GM23338 (cell line): ENCODE results near the gene LUZP2.

Source experiments
- CREB1 ChIP-seq: fragments of 250-450 bp; sonication (Bioruptor Pico); IDR thresholded peaks from 2 replicates; pipeline ENCODE4 v1.5.0; 2020; ENCODE audit warnings: low read depth, mild to moderate bottlenecking, moderate library complexity
- EZH2 ChIP-seq: fragments of 200-600 bp; sonication (generic); IDR thresholded peaks from one replicate; pipeline ENCODE4 v1.8.0; 2017; ENCODE audit warnings: antibody characterized with exemption, mild to moderate bottlenecking, low read depth; ENCODE audit not compliant: unreplicated experiment
- EZH2phosphoT487 ChIP-seq: fragments of 200-600 bp; sonication (generic); IDR thresholded peaks from one replicate; pipeline ENCODE4 v1.8.1; 2018; ENCODE audit warnings: antibody characterized with exemption; ENCODE audit not compliant: unreplicated experiment
- POLR2AphosphoS5 ChIP-seq: IDR thresholded peaks from 2 replicates; pipeline ENCODE4 v1.6.1; 2016; ENCODE audit warnings: antibody characterized with exemption, low read depth
- STAT1 ChIP-seq: IDR thresholded peaks from one replicate; pipeline ENCODE4 v1.6.1; 2016; ENCODE audit warnings: antibody characterized with exemption; ENCODE audit not compliant: unreplicated experiment
- ZNF114 ChIP-seq: fragments of 250-450 bp; sonication (Bioruptor Pico); IDR thresholded peaks from 2 replicates; pipeline ENCODE4 v1.5.0; 2020; ENCODE audit warnings: mild to moderate bottlenecking, moderate library complexity
- TF ChIP-seq, protein P1 (sequence below): IDR thresholded peaks from one replicate; pipeline ENCODE4 v1.6.1; 2018; ENCODE audit warnings: antibody characterized with exemption; ENCODE audit not compliant: unreplicated experiment
- TF ChIP-seq, protein P2 (sequence below), 2 experiments: fragments of 200-600 bp in 1 of 2; sonication (generic) in 1 of 2; conservative IDR thresholded peaks; 2 replicates each; pipeline versions ENCODE4 v1.5.1 to v1.6.1; 2016 to 2017; ENCODE audit warnings: antibody characterized with exemption in 2 of 2, low read depth in 2 of 2, mild to moderate bottlenecking in 2 of 2, moderate library complexity in 1 of 2
- TF ChIP-seq, protein P3 (sequence below): fragments of 250-450 bp; sonication (Bioruptor Pico); IDR thresholded peaks from 2 replicates; pipeline ENCODE4 v1.5.0; 2020; ENCODE audit warnings: mild to moderate bottlenecking, moderate library complexity

DNA sequence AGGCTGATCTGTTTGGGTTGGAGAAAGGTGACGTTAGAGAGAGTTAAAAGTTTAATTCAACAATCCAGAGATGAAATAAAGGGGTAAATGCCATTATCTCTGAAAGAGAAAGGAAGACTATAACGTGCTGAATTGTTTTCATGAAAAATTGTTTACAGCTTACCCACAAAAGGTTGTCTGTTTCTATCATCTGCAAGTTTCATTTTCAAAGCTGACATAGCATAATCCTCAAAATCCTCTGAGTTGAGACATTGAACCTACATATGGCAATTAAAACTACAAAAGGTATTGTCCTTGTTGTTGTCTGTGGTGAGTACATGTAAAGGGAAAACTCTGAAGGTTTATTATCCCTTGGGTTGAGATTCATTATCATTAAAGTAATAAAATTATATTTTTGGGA lies 569.9 kb downstream of the LUZP2 start:
- TF ChIP-seq, protein P1, sequence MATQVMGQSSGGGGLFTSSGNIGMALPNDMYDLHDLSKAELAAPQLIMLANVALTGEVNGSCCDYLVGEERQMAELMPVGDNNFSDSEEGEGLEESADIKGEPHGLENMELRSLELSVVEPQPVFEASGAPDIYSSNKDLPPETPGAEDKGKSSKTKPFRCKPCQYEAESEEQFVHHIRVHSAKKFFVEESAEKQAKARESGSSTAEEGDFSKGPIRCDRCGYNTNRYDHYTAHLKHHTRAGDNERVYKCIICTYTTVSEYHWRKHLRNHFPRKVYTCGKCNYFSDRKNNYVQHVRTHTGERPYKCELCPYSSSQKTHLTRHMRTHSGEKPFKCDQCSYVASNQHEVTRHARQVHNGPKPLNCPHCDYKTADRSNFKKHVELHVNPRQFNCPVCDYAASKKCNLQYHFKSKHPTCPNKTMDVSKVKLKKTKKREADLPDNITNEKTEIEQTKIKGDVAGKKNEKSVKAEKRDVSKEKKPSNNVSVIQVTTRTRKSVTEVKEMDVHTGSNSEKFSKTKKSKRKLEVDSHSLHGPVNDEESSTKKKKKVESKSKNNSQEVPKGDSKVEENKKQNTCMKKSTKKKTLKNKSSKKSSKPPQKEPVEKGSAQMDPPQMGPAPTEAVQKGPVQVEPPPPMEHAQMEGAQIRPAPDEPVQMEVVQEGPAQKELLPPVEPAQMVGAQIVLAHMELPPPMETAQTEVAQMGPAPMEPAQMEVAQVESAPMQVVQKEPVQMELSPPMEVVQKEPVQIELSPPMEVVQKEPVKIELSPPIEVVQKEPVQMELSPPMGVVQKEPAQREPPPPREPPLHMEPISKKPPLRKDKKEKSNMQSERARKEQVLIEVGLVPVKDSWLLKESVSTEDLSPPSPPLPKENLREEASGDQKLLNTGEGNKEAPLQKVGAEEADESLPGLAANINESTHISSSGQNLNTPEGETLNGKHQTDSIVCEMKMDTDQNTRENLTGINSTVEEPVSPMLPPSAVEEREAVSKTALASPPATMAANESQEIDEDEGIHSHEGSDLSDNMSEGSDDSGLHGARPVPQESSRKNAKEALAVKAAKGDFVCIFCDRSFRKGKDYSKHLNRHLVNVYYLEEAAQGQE, result no peak
- TF ChIP-seq, protein P2, sequence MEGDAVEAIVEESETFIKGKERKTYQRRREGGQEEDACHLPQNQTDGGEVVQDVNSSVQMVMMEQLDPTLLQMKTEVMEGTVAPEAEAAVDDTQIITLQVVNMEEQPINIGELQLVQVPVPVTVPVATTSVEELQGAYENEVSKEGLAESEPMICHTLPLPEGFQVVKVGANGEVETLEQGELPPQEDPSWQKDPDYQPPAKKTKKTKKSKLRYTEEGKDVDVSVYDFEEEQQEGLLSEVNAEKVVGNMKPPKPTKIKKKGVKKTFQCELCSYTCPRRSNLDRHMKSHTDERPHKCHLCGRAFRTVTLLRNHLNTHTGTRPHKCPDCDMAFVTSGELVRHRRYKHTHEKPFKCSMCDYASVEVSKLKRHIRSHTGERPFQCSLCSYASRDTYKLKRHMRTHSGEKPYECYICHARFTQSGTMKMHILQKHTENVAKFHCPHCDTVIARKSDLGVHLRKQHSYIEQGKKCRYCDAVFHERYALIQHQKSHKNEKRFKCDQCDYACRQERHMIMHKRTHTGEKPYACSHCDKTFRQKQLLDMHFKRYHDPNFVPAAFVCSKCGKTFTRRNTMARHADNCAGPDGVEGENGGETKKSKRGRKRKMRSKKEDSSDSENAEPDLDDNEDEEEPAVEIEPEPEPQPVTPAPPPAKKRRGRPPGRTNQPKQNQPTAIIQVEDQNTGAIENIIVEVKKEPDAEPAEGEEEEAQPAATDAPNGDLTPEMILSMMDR (conservative IDR thresholded peaks at IDR 0.05; ENCODE audit: low read depth in 2 of 2), result no peak
- TF ChIP-seq CREB1 (CRISPR knock-in tag), result no peak
- TF ChIP-seq EZH2phosphoT487, result no peak
- TF ChIP-seq ZNF114, result no peak
- TF ChIP-seq POLR2AphosphoS5, result no peak
- no peak for TF ChIP-seq EZH2
- no peak for TF ChIP-seq STAT1
- TF ChIP-seq, protein P3, sequence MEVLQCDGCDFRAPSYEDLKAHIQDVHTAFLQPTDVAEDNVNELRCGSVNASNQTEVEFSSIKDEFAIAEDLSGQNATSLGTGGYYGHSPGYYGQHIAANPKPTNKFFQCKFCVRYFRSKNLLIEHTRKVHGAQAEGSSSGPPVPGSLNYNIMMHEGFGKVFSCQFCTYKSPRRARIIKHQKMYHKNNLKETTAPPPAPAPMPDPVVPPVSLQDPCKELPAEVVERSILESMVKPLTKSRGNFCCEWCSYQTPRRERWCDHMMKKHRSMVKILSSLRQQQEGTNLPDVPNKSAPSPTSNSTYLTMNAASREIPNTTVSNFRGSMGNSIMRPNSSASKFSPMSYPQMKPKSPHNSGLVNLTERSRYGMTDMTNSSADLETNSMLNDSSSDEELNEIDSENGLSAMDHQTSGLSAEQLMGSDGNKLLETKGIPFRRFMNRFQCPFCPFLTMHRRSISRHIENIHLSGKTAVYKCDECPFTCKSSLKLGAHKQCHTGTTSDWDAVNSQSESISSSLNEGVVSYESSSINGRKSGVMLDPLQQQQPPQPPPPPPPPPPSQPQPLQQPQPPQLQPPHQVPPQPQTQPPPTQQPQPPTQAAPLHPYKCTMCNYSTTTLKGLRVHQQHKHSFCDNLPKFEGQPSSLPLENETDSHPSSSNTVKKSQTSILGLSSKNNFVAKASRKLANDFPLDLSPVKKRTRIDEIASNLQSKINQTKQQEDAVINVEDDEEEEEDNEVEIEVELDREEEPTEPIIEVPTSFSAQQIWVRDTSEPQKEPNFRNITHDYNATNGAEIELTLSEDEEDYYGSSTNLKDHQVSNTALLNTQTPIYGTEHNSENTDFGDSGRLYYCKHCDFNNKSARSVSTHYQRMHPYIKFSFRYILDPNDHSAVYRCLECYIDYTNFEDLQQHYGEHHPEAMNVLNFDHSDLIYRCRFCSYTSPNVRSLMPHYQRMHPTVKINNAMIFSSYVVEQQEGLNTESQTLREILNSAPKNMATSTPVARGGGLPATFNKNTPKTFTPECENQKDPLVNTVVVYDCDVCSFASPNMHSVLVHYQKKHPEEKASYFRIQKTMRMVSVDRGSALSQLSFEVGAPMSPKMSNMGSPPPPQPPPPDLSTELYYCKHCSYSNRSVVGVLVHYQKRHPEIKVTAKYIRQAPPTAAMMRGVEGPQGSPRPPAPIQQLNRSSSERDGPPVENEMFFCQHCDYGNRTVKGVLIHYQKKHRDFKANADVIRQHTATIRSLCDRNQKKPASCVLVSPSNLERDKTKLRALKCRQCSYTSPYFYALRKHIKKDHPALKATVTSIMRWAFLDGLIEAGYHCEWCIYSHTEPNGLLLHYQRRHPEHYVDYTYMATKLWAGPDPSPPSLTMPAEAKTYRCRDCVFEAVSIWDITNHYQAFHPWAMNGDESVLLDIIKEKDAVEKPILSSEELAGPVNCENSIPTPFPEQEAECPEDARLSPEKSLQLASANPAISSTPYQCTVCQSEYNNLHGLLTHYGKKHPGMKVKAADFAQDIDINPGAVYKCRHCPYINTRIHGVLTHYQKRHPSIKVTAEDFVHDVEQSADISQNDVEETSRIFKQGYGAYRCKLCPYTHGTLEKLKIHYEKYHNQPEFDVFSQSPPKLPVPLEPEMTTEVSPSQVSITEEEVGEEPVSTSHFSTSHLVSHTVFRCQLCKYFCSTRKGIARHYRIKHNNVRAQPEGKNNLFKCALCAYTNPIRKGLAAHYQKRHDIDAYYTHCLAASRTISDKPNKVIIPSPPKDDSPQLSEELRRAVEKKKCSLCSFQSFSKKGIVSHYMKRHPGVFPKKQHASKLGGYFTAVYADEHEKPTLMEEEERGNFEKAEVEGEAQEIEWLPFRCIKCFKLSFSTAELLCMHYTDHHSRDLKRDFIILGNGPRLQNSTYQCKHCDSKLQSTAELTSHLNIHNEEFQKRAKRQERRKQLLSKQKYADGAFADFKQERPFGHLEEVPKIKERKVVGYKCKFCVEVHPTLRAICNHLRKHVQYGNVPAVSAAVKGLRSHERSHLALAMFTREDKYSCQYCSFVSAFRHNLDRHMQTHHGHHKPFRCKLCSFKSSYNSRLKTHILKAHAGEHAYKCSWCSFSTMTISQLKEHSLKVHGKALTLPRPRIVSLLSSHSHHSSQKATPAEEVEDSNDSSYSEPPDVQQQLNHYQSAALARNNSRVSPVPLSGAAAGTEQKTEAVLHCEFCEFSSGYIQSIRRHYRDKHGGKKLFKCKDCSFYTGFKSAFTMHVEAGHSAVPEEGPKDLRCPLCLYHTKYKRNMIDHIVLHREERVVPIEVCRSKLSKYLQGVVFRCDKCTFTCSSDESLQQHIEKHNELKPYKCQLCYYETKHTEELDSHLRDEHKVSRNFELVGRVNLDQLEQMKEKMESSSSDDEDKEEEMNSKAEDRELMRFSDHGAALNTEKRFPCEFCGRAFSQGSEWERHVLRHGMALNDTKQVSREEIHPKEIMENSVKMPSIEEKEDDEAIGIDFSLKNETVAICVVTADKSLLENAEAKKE, result no peak
